ENCODE data around the gene KIRREL2. TPM values are rescaled to one million over a fixed set of nuclear protein-coding genes. Genes with fewer than 3 reads are reported as not detected.

Gene KIRREL2
- total RNA-seq (2021; ENCODE audit: unreplicated experiment) (5.0 TPM), Bru-seq, nascent RNA (percentile 40 among the genes with signal in this experiment), BruChase-seq, experiment 1, labeled RNA remaining after a 2-hour chase (percentile 36 among the genes with signal in this experiment), BruChase-seq, experiment 2, labeled RNA remaining after a 6-hour chase (percentile 47 among the genes with signal in this experiment)
- polyA plus RNA-seq (2012; ENCODE audit: insufficient read length) = 6.5 TPM
- long read RNA-seq, transcript KIRREL2-203 (15 exons, 2,942 nt) = major isoform, 5 of 15 reads
- long read RNA-seq, partial matches to known transcripts = 1 of 15 reads
- long read RNA-seq, other reads (novel, unspliced or antisense) = 7 of 15 reads

DNA sequence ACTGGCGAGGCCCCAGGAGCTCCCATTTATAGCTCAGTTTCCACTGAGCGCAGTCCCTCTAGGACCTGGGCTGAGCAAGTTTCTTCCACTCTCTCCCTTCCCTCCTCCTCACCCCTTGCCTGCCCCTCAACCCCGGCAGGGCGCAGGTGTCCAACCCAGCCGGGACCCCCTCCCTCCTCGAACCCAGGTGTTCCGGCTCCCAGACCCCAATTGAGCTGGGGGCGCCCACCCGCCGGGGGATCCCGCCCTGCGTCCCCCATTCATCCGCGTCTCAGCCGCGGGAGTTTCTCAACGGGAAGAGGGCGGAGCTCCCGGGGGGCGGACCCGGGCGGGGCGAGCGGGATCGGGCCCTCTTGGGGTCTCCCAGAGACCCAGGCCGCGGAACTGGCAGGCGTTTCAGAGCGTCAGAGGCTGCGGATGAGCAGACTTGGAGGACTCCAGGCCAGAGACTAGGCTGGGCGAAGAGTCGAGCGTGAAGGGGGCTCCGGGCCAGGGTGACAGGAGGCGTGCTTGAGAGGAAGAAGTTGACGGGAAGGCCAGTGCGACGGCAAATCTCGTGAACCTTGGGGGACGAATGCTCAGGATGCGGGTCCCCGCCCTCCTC is at the start of gene KIRREL2:
Gene KIRREL2, plus strand, starts transcription at position 366 of the 604 bp plus-strand sequence. Its CDS starts 209 bp downstream, at position 575.
- no peaks in the 10 kb centered on the region for H3K36me3 ChIP-seq (ENCODE audit: control insufficient read depth, insufficient read depth, low read length)
- TF ChIP-seq SIN3A (IDR thresholded peaks at IDR 0.05; ENCODE audit: borderline replicate concordance, insufficient read depth, low read depth, low read length) = 0 out of 2 replicates have a peak, but pooled peaks have one; percentile 7
- TF ChIP-seq POLR2AphosphoS5 (IDR thresholded peaks at IDR 0.05; ENCODE audit: low read depth, low read length) = no peak
- TF ChIP-seq, protein P1, sequence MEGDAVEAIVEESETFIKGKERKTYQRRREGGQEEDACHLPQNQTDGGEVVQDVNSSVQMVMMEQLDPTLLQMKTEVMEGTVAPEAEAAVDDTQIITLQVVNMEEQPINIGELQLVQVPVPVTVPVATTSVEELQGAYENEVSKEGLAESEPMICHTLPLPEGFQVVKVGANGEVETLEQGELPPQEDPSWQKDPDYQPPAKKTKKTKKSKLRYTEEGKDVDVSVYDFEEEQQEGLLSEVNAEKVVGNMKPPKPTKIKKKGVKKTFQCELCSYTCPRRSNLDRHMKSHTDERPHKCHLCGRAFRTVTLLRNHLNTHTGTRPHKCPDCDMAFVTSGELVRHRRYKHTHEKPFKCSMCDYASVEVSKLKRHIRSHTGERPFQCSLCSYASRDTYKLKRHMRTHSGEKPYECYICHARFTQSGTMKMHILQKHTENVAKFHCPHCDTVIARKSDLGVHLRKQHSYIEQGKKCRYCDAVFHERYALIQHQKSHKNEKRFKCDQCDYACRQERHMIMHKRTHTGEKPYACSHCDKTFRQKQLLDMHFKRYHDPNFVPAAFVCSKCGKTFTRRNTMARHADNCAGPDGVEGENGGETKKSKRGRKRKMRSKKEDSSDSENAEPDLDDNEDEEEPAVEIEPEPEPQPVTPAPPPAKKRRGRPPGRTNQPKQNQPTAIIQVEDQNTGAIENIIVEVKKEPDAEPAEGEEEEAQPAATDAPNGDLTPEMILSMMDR (IDR thresholded peaks at IDR 0.05) = no peak
- TF ChIP-seq, protein P2, sequence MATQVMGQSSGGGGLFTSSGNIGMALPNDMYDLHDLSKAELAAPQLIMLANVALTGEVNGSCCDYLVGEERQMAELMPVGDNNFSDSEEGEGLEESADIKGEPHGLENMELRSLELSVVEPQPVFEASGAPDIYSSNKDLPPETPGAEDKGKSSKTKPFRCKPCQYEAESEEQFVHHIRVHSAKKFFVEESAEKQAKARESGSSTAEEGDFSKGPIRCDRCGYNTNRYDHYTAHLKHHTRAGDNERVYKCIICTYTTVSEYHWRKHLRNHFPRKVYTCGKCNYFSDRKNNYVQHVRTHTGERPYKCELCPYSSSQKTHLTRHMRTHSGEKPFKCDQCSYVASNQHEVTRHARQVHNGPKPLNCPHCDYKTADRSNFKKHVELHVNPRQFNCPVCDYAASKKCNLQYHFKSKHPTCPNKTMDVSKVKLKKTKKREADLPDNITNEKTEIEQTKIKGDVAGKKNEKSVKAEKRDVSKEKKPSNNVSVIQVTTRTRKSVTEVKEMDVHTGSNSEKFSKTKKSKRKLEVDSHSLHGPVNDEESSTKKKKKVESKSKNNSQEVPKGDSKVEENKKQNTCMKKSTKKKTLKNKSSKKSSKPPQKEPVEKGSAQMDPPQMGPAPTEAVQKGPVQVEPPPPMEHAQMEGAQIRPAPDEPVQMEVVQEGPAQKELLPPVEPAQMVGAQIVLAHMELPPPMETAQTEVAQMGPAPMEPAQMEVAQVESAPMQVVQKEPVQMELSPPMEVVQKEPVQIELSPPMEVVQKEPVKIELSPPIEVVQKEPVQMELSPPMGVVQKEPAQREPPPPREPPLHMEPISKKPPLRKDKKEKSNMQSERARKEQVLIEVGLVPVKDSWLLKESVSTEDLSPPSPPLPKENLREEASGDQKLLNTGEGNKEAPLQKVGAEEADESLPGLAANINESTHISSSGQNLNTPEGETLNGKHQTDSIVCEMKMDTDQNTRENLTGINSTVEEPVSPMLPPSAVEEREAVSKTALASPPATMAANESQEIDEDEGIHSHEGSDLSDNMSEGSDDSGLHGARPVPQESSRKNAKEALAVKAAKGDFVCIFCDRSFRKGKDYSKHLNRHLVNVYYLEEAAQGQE (IDR thresholded peaks at IDR 0.05; ENCODE audit: insufficient read depth in 1 of 2, low read depth in 2 of 2, low read length in 1 of 2) = no peak
- TF ChIP-seq TCF7L2 (IDR thresholded peaks at IDR 0.05; ENCODE audit: low read depth, low read length) = no peak
- CTCF ChIA-PET = interaction anchor here (0.5 to 1.2 kb wide), 2 partner anchors 74 to 164 kb away, joined by 4 read pairs; no protein-coding TSS in a partner anchor
- H3K9me3 ChIP-seq (ENCODE audit: control insufficient read depth, insufficient read depth, low read depth, low read length) = no peaks in the 10 kb centered on the region
- H3K27ac ChIP-seq (ENCODE audit: low read length) = peak within 1 kb of the TSS; percentile 62
- intact Hi-C loops (cut with micrococcal nuclease; ENCODE audit: unreplicated experiment) (no loop called here), in situ Hi-C loops (cut with HindIII; ENCODE audit: low pct_unique_long_range_greater_than_20kb, low sequenced_read_pairs) (loop anchor here (10.0 kb wide), 1 partner anchor 58 kb away; no protein-coding TSS in a partner anchor)
- ATAC-seq (peak; percentile 82), DNase-seq (ENCODE audit: low read depth, low spot score) (no peak)
- POLR2A ChIA-PET = interaction anchor here (0.5 to 0.7 kb wide), 2 partner anchors 11 to 72 kb away, joined by 3 to 15 read pairs; no protein-coding TSS in a partner anchor
- peak within 1 kb of the TSS; percentile 66 to 72 for H3K4me3 ChIP-seq (ENCODE audit: low read depth in 2 of 2, low read length in 2 of 2)
- BruUV-seq (replicated peaks) = no TSS peak
- peaks cover 6% of the 10 kb centered on the region; the same call in 1 of the 2 replicates for H3K4me1 ChIP-seq (ENCODE audit: control insufficient read depth, insufficient read depth, low read length)
- no peaks in the 10 kb centered on the region for H3K27me3 ChIP-seq (ENCODE audit: control insufficient read depth, insufficient read depth, low read length)

DNA sequence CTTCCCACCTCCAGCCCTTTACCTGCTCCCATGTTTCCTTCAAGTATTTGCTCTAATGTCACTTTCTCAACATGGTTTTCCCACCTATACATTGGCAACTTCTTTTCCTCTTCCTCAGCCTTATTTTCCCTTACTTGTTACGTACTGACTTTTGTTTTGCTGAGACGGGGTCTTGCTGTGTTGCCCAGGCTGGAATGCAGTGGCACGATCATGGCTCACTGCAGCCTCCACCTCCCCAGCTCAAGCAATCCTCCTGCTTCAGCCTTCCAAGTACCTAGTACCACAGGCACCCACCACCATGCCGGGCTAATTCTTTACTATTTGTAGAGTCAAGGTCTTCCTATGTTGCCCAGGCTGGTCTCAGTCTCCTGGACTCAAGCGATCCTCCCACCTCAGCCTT is 49.1 kb upstream of the KIRREL2 start:
- no peaks in the 10 kb centered on the region for H3K36me3 ChIP-seq (ENCODE audit: control insufficient read depth, insufficient read depth, low read length)
- H3K9me3 ChIP-seq (ENCODE audit: control insufficient read depth, insufficient read depth, low read depth, low read length) = no peaks in the 10 kb centered on the region
- TF ChIP-seq, protein P1 (IDR thresholded peaks at IDR 0.05) = no peak
- TF ChIP-seq SIN3A (IDR thresholded peaks at IDR 0.05; ENCODE audit: borderline replicate concordance, insufficient read depth, low read depth, low read length) = no peak
- TF ChIP-seq, protein P2 (IDR thresholded peaks at IDR 0.05; ENCODE audit: insufficient read depth in 1 of 2, low read depth in 2 of 2, low read length in 1 of 2) = no peak
- no peak for TF ChIP-seq TCF7L2 (IDR thresholded peaks at IDR 0.05; ENCODE audit: low read depth, low read length)
- no peak for TF ChIP-seq POLR2AphosphoS5 (IDR thresholded peaks at IDR 0.05; ENCODE audit: low read depth, low read length)
- ATAC-seq = no peak
- H3K4me1 ChIP-seq (ENCODE audit: control insufficient read depth, insufficient read depth, low read length) = no peaks in the 10 kb centered on the region
- BruUV-seq (replicated peaks) = no TSS peak
- in situ Hi-C loops (cut with HindIII; ENCODE audit: low pct_unique_long_range_greater_than_20kb, low sequenced_read_pairs) = no loop called here
- no peak overlapping the region for H3K27ac ChIP-seq (ENCODE audit: low read length)
- no peaks in the 10 kb centered on the region for H3K27me3 ChIP-seq (ENCODE audit: control insufficient read depth, insufficient read depth, low read length)
- intact Hi-C loops (cut with micrococcal nuclease; ENCODE audit: unreplicated experiment) = no loop called here
- ChIA-PET POLR2A (no interaction called here), CTCF (no interaction called here)
- H3K4me3 ChIP-seq (ENCODE audit: low read depth in 2 of 2, low read length in 2 of 2) = no peak overlapping the region
- no peak for DNase-seq (ENCODE audit: low read depth, low spot score)
